Measurements from ENCODE around the gene SS18L1. TPM values are rescaled to one million over a fixed set of nuclear protein-coding genes. Genes with fewer than 3 reads are reported as not detected.

The SS18L1 gene
- total RNA-seq, 3 donors from 2014 or later = 14.4 to 16.1 (median 14.5) TPM

DNA sequence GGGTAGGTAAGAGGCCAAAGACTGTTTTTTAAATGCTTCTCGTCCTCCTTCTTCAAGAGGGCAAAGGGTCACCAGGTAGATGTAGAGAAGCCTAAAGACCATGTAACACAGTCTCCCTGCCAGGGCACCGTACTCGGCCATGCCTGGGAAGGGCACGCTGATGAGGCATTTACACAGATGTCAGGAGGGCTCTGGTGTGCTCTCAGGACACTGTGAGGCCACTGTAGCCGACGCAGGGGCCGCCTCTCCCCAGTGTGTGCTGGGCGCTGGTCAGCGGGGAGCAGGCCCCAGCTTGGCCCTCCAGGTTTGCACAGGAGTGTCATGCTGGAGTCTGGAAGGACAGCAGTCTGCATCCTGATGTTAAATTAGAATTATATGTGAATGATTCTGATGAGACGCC, 32.1 kb downstream of the SS18L1 start:
- ATAC-seq (no peak), DNase-seq (no peak)
- Mint-ChIP-seq H3K27me3 (ENCODE audit: low read depth) (no peaks in the 10 kb centered on the region), H3K36me3 (ENCODE audit: insufficient read depth) (peaks cover 10% of the 10 kb centered on the region), H3K4me1 (ENCODE audit: low read depth) (no peaks in the 10 kb centered on the region), H3K9me3 (no peaks in the 10 kb centered on the region), H3K4me3 (no peak overlapping the region)

DNA sequence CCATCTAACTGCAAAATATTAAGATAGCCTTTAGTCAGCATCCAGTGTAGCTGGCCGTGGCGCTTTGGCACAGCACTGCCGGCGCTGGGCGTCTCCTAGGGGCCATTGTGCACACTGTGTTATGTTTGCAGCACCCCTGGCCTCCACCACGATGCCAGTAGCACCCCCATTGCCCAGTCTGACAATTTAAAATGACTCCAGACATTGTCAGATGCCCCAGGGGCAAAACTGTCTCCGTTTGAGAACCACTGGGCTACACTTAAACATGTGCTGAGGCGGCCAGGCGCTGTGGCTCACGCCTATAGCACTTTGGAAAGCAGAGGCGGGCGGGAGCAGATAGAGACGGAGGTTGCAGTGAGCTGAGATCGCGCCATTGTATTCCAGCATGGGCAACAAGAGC, 33.3 kb downstream of the SS18L1 start:
- H3K27me3 Mint-ChIP-seq (ENCODE audit: low read depth) = no peaks in the 10 kb centered on the region
- no peak overlapping the region for H3K4me3 Mint-ChIP-seq
- H3K4me1 Mint-ChIP-seq (ENCODE audit: low read depth) = peaks cover 3% of the 10 kb centered on the region
- H3K9me3 Mint-ChIP-seq = no peaks in the 10 kb centered on the region
- ATAC-seq = no peak
- no peak for DNase-seq
- peaks cover 10% of the 10 kb centered on the region for H3K36me3 Mint-ChIP-seq (ENCODE audit: insufficient read depth)

DNA sequence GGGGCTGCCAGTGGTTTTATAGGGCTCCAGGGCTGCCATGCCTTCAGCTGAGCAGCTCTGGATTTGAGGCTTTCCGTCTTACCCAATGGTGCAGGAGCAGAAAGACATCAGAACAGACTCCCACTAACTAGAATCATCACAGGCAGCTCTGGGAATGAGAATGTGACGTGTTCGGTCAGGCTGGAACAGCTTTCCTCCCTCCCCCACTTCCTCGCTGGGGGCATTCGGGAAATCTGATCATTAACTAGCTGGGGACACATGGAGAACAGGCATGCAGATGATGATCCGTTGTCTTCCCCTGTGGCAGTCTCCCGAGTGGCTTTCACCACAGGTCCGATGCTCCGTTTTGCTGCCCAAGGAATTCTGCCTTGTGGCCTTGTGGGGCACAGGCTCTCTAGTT, 33.7 kb downstream of the SS18L1 start:
- ATAC-seq = no peak
- Mint-ChIP-seq H3K27me3 (ENCODE audit: low read depth) (no peaks in the 10 kb centered on the region), H3K36me3 (ENCODE audit: insufficient read depth) (peaks cover 10% of the 10 kb centered on the region), H3K9me3 (no peaks in the 10 kb centered on the region), H3K4me3 (no peak overlapping the region), H3K4me1 (ENCODE audit: low read depth) (peaks cover 6% of the 10 kb centered on the region)
- DNase-seq = no peak

DNA sequence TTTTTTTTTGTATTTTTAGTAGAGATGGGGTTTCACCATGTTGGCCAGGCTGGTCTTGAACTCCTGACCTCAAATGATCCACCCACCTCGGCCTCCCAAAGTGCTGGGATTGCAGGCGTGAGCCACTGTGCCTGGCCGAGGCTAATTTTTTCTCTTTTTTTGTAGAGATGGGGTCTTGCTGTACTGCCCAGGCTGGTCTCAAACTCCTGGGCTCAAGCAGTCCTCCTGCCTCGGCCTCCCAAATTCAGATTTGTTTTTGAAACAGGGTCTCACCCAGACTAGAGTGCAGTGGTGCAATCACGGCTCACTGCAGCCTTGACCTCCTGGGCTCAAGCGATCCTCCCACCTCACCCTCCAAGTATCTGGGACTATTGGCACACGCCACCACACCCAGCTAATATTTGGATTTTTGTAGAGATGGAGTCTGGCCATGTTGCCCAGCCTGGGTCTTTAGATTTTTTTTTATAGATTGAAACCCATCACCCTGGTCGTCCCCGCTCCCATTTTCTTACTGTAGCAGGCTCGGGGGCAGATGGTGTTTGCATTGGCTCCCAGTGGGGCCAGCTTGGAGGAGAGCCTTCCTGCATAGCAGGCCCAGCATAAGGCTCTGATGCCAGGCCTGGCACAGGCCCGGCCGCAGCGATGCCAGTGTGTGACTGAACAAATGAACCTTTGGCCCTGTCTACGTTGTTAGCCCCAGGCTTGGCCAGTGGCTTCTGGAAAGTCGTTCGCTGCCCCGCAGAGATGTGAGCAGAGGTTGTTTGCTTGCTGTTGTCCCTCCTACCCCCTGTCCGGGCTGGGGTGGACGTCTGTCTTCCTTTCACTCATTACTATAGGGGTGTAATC, 35.0 kb downstream of the SS18L1 start:
- Mint-ChIP-seq H3K36me3 (ENCODE audit: insufficient read depth) (peaks cover 10% of the 10 kb centered on the region), H3K9me3 (no peaks in the 10 kb centered on the region), H3K4me3 (no peak overlapping the region), H3K4me1 (ENCODE audit: low read depth) (peaks cover 9% of the 10 kb centered on the region), H3K27me3 (ENCODE audit: low read depth) (no peaks in the 10 kb centered on the region)
- no peak for ATAC-seq
- DNase-seq = no peak

DNA sequence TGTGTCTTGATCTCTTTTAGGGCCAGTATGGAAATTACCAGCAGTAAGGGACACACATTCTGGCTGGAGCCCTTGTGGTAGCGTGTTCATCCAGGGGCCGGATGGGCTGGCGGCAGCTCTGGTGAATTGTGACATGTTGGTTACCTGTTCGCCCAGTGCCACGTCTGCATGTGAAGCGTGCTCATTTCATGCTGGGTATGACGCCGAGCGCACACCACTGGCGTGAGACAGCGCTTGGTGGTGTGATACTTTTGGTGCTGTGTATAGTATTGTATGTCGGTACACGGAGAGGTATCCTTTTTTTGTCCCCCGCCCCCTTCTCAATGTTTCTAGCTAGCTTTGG, 35.6 kb downstream of the SS18L1 start:
- H3K9me3 Mint-ChIP-seq = no peaks in the 10 kb centered on the region
- H3K4me1 Mint-ChIP-seq (ENCODE audit: low read depth) = peaks cover 13% of the 10 kb centered on the region
- no peak for DNase-seq
- no peak overlapping the region for H3K4me3 Mint-ChIP-seq
- peaks cover 7% of the 10 kb centered on the region for H3K36me3 Mint-ChIP-seq (ENCODE audit: insufficient read depth)
- ATAC-seq = no peak
- no peaks in the 10 kb centered on the region for H3K27me3 Mint-ChIP-seq (ENCODE audit: low read depth)

DNA sequence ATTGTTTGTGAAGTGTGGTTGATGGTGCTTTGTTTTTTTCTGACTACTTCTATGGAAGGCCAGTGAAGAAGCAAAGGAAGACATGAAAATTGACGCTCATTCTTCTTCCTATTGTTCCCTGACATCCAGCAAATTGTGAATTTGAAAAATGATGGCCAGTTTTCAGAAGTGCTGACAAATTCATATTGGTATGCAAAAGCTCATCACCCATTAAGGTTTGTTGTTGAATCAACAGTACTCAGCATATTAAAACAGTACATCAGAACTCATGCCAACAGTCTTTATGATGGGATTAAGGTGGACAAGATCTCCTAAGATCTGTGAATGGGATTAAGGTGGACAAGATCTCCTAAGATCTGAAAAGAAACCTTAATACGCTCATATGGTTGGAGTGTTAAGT, 38.2 kb downstream of the SS18L1 start:
- ATAC-seq (no peak), DNase-seq (no peak)
- Mint-ChIP-seq H3K4me1 (ENCODE audit: low read depth) (peaks cover 26% of the 10 kb centered on the region), H3K36me3 (ENCODE audit: insufficient read depth) (peaks cover 2% of the 10 kb centered on the region), H3K9me3 (no peaks in the 10 kb centered on the region), H3K27me3 (ENCODE audit: low read depth) (no peaks in the 10 kb centered on the region), H3K4me3 (peak overlapping the region; percentile 92)

DNA sequence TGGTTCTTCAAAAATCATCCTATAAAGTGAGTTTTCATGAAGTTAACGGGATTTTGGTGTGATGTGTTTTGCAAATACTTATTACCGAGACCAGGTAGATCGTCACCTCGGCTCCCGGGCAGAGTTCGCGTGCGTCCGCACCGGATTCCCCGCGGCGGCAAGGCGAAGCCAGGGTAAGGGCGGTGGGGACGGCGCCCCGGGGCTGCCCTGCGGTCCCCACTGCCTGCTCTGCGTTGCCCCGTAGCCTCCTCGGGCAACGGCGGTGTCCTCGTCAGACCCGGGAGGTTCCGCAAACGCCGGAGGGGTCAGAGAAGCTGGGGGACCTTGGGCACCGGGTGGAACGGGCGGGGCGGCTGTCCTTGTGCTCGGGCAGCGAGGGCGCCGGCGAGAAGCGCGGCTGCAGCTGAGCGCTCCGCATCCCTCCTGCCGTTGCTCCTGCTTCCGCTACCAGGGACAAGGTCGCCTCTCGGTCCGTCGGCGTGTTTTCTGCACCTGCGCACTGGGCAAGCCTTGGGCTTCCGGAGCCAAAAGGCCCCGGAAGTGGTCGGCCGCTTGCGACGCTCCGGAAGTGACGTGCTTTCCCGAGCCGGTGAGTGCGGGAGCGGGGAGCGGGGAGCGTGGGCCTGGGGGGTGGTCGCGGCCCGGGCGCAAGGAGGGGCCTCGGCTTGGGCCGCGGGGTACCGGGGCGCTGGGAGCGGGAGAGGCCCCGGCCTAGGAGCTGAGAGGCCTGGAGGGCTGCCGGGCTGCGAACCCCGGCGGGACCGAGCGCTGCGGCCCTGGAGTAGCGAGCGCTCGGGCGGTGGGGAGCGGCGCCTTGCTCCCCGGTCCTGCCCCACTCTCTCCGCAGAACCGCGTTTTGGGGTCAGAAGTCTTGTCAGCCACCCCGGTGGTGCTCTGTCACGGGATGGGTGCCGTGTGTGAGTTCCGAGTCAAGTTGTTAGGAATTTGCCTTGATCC, 39.2 kb downstream of the SS18L1 start, which contains the start of gene MTG2:
TSS of gene MTG2 (plus strand) at position 560 of the 957 bp plus-strand sequence. CDS start 10,393 bp downstream, outside the sequence.
- Mint-ChIP-seq H3K36me3 (ENCODE audit: insufficient read depth) (peaks cover 2% of the 10 kb centered on the region), H3K4me3 (peak within 1 kb of the TSS; percentile 92), H3K9me3 (no peaks in the 10 kb centered on the region), H3K4me1 (ENCODE audit: low read depth) (peaks cover 34% of the 10 kb centered on the region), H3K27me3 (ENCODE audit: low read depth) (no peaks in the 10 kb centered on the region)
- ATAC-seq = peak; percentile 95 to 97
- DNase-seq = peak; percentile 90

DNA sequence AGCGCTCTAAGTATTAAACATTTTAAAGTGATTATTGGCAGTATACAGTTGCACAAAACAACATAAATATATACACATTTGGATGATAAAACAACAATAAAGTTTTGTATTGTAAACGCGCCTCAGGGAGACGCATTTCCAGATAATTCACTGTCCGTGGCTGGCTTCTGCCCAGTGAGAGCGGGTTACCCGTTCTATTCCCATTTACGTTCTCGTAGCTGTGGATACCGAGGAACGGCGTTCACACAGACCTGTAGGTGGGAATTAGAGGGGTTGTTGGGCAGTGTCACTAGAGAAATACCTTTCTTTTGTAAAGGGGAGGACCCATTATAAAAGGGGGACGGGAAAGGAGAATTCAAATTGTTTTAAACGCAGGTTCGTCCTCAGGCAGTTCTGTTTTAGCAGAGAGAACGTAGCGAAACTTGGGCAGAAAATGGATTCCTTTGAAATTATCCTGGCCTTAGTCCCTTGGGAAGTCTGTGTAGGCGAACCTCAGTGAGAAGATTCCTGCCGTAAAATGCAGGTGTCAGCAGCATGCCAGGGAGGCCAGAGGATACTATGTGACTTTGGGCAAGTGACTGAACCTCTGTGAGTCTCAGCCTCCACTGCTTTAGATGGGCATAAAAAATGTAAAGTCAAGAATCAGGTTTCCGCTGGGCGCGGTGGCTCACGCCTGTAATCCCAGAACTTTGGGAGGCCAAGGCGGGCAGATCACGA, 40.0 kb downstream of the SS18L1 start:
- Mint-ChIP-seq H3K36me3 (ENCODE audit: insufficient read depth) (peaks cover 2% of the 10 kb centered on the region), H3K27me3 (ENCODE audit: low read depth) (no peaks in the 10 kb centered on the region), H3K4me1 (ENCODE audit: low read depth) (peaks cover 34% of the 10 kb centered on the region), H3K9me3 (no peaks in the 10 kb centered on the region), H3K4me3 (peak overlapping the region; percentile 92)
- no peak for ATAC-seq
- no peak for DNase-seq

DNA sequence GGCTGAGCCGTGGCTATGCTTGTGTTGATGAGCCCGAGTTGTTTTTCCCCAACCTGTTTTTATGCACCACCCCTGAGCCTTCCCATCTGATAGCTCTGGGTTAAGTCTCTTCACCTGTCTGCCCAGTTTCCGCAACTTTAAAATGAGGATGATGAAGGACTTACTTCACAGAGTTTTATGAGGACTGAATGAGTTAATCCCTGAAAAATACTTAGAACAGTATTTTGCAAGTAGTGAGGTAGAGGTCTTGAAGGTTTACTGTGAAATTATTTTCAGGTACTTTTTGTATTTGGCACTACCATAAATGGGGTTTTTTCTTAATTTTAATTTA, 42.5 kb downstream of the SS18L1 start:
- no peak for ATAC-seq
- Mint-ChIP-seq H3K4me3 (no peak overlapping the region), H3K36me3 (ENCODE audit: insufficient read depth) (peaks cover 6% of the 10 kb centered on the region), H3K9me3 (no peaks in the 10 kb centered on the region), H3K4me1 (ENCODE audit: low read depth) (peaks cover 34% of the 10 kb centered on the region), H3K27me3 (ENCODE audit: low read depth) (no peaks in the 10 kb centered on the region)
- DNase-seq = no peak

DNA sequence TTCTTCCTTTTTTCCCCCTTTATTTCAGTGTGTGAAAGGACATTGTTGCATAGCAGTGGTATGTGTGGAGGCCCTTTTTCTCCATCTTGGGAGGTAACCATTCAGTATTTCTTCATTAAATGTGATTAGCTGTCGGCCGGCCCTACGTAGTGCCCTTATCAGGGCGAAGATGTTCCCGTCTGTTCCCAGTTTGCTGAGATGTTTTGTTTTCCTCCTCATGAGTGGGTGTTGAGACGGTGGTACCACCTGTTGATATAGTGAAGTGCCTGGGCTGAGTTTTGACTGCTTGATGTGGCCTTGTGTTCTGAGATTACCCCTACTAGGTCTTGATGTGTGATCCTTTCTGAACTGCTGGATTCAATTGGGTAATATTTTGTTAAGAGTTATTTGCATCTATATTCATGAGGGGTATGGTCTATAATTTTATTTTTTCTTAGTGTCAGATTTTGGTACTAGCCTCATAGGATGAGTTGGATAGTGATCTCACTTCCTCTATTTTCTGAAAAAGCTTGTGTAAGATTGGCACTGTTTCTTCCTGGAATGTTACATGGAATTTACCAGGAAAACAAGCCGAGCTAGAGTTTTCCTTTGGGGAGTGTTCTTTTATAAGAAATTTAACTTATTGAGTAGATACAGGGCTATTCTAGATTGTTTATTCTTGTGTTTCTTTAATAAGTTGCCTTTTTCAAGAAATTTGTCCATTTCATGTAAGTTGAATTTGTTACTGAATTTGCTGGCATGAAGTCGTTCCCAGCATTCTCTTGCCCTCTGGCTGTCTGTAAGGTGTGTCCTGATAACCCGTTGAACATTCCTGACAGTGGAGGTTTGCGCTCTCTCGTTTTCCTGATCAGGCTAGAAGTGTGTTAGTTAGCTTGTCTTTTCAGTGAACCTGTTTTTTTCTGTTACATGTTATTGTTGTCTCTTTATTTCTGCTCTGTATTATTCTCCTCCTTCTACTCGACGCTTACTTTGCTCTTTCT, 43.6 kb downstream of the SS18L1 start:
- Mint-ChIP-seq H3K9me3 (no peaks in the 10 kb centered on the region), H3K4me3 (no peak overlapping the region), H3K36me3 (ENCODE audit: insufficient read depth) (peaks cover 6% of the 10 kb centered on the region), H3K27me3 (ENCODE audit: low read depth) (no peaks in the 10 kb centered on the region), H3K4me1 (ENCODE audit: low read depth) (peaks cover 29% of the 10 kb centered on the region)
- DNase-seq (no peak), ATAC-seq (no peak)

DNA sequence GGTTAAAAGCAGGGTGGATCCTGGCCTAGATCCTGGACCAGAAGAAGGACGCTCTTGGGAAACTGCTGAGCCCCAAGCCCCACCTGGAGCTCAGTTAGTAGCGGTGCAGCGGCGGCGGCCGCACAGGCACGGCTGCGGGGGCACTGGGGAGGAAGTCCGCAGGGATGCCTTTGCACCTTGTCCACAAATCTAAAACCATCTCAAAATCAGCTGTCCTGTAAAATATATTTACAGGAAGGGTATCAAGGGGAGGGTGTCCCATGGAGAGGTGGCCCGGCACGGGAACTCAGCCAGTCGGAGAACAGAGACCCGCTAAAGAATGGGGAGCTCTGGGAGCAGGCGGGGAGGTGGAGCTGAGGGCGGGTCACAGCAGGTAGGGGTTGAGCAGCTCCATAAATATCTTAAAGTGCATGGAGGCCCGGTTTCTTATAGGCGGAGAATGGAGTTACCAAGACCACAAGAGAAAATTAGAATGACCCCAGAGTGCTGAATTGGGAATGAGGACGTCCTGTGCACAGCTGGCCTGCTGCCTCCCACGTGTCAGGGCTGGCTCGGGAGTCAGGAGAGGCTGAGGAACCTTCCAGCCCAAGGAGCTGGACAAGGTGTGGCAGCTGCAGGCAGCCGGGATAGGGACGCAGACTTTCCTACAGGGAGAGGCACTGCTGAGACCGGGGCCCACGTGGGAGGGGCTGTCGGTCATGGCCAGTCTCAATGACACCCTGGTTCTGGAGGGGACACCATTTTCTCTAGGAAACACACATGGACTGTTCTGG, 47.3 kb downstream of the SS18L1 start:
- peaks cover 13% of the 10 kb centered on the region for H3K36me3 Mint-ChIP-seq (ENCODE audit: insufficient read depth)
- ATAC-seq = no peak
- H3K4me3 Mint-ChIP-seq = no peak overlapping the region
- H3K27me3 Mint-ChIP-seq (ENCODE audit: low read depth) = no peaks in the 10 kb centered on the region
- H3K4me1 Mint-ChIP-seq (ENCODE audit: low read depth) = peaks cover 13% of the 10 kb centered on the region
- H3K9me3 Mint-ChIP-seq = no peaks in the 10 kb centered on the region
- no peak for DNase-seq

DNA sequence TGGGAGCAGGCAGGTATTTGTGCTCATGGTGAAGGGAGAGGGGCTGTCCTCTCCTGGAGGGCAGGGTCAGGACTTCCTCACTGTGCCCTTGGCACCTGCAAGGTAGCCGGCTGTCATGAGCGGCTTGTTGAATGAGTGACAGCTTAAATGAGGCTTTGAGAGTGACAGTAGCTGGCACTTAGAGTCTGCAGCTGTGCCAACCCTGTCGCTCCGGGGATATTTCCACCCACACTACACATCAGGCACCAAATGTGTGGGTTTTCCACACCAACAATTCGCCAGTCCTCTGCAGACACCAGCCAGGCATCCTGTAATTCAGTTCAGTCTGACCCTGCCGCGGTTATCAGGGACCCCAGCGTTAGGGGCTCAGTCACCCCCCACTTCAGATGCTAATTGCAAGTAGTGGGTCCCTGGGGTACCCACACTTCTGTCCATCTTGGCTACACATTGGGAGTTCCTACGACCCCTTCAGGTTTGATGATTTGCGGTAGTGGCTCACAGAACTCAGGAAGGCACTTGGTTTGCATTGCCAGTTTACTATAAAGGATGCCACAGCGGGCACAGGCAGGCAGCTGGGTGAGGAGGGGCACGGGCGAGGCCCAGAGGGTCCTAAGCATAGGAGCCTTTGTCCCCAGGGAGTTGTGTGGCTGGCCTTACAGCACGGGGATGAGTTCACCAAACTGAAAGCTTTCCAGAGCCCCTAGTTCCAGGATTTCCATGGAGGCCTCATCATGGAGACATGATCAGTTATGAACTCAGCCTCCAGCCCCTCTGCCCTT, 48.4 kb downstream of the SS18L1 start:
- ATAC-seq (no peak), DNase-seq (no peak)
- Mint-ChIP-seq H3K9me3 (no peaks in the 10 kb centered on the region), H3K4me1 (ENCODE audit: low read depth) (peaks cover 7% of the 10 kb centered on the region), H3K27me3 (ENCODE audit: low read depth) (no peaks in the 10 kb centered on the region), H3K36me3 (ENCODE audit: insufficient read depth) (peaks cover 15% of the 10 kb centered on the region), H3K4me3 (no peak overlapping the region)

Measured in activated T-cell treated with anti-CD3 and anti-CD28 coated beads, Interleukin-2, amount 50 U/mL, for 4 hours (primary cell).